ENCODE data around the gene MCC. TPM values are rescaled to one million over a fixed set of nuclear protein-coding genes. Genes with fewer than 3 reads are reported as not detected.

Gene MCC
- total and polyA plus RNA-seq, 5 experiments from 2014 or later = 1.2 to 4.6 (median 2.0) TPM

- no peaks in the 10 kb centered on the region for H3K27me3 Mint-ChIP-seq
- H3K4me1 Mint-ChIP-seq = peaks cover 13 to 39% (median 33%) of the 10 kb centered on the region in 4 donors
- peak overlapping the region in 4 of 10 donors; percentile 96 to 97 (median 97) for H3K27ac Mint-ChIP-seq
- DNase-seq = no peak
- POLR2A ChIA-PET = interaction anchor here (0.9 to 2.8 kb wide), 4 partner anchors 53 to 267 kb away, joined by 3 to 13 read pairs (median 4); partner anchors contain the start of gene REEP5
- peak overlapping the region in 3 of 10 donors; percentile 23 to 100 (median 97) for H3K4me3 Mint-ChIP-seq
- H3K36me3 Mint-ChIP-seq = peaks cover 0 to 2% (median 0%) of the 10 kb centered on the region in 3 donors
- ATAC-seq = no peak
- no peaks in the 10 kb centered on the region for H3K9me3 Mint-ChIP-seq
These were observed 513.4 kb downstream of the MCC start for GRCh38 chr5:112974901-112975300.

- POLR2A ChIA-PET = interaction anchor here (1.2 kb wide), 1 partner anchor 54 kb away, joined by 3 read pairs; no protein-coding TSS in a partner anchor
- no peak overlapping the region for H3K4me3 Mint-ChIP-seq
These were observed 514.3 kb downstream of the MCC start for GRCh38 chr5:112973904-112974303.

GRCh38 chr5:112973036-112973435 is 515.2 kb downstream of the MCC start:
- Mint-ChIP-seq H3K27ac (no peak overlapping the region), H3K27me3 (no peaks in the 10 kb centered on the region), H3K4me3 (no peak overlapping the region), H3K36me3 (no peaks in the 10 kb centered on the region), H3K4me1 (peaks cover 9 to 22% (median 17%) of the 10 kb centered on the region in 4 donors), H3K9me3 (no peaks in the 10 kb centered on the region)
- DNase-seq (no peak), ATAC-seq (no peak)
- POLR2A ChIA-PET = no interaction called here

More at GRCh38 chr5:112973904-112974303, 514.3 kb downstream of the MCC start:
- ATAC-seq = no peak
- Mint-ChIP-seq H3K4me1 (peaks cover 12 to 30% (median 25%) of the 10 kb centered on the region in 4 donors), H3K36me3 (no peaks in the 10 kb centered on the region), H3K27ac (no peak overlapping the region), H3K27me3 (no peaks in the 10 kb centered on the region), H3K9me3 (no peaks in the 10 kb centered on the region)
- DNase-seq = no peak

Other genes with a start within 250 kb of the MCC start
- gene TSSK1B, start 53.5 kb downstream of the MCC start, total RNA-seq = not detected
- not detected for gene TSSK1B, start 53.5 kb downstream of the MCC start, polyA plus RNA-seq
- gene YTHDC2, start 25.2 kb upstream of the MCC start, total RNA-seq = 10 to 100 TPM; 44.2 to 48.8 TPM
- 1 to 10 TPM; 6.1 to 9.9 (median 8.4) TPM for gene YTHDC2, start 25.2 kb upstream of the MCC start, polyA plus RNA-seq